GM21528 (cell line): ENCODE data around the gene ARHGAP10.
"Not testable (repeated sequence)": the region's sequence is repeated elsewhere in the genome, so short reads cannot be mapped to it uniquely, and the experiment has no call there.

Experiments
- ATAC-seq: cut with Tn5 transposase; IDR thresholded peaks from one replicate; pipeline ENCODE4 v1.9.1; 2021; ENCODE audit warnings: mild to moderate bottlenecking, moderate library complexity; ENCODE audit not compliant: unreplicated experiment, low FRiP score

The ARHGAP10 gene

DNA sequence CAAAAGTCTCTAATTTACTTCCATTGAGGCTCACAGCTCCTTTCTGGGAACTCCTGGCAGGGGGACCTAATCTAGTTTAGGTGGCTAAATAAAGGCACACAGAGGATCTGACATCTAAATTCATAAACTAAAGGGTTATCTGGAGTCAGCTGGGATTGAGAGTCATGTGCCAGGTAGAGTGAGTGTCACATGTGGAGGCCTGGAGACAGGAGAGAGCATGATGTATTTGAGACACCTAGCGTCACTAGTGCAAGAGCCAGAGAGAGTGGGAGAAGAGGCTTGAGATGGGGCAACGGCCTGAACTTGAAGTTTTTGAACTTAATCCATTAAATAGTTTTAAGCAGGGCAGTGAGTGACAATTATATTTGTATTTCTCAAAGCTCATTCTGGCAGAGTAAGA is 152.6 kb downstream of the ARHGAP10 start:
- ATAC-seq = no peak

DNA sequence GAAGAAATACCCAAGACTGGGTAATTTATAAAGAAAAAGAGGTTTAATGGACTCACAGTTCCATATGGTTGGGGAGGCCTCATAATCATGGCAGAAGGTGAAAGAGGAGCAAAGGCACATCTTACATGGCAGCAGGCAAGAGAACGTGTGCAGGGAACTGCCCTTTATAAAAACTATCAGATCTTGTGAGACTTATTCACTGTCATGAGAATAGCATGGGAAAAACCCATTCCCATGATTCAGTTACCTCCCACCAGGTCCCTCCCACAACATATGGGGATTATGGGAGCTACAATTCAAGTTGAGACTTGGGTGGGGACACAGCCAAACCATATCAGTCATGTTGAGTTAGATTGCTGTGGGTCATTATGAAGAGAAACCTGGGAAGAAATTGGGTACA is 153.3 kb downstream of the ARHGAP10 start:
- not testable (repeated sequence) for ATAC-seq

DNA sequence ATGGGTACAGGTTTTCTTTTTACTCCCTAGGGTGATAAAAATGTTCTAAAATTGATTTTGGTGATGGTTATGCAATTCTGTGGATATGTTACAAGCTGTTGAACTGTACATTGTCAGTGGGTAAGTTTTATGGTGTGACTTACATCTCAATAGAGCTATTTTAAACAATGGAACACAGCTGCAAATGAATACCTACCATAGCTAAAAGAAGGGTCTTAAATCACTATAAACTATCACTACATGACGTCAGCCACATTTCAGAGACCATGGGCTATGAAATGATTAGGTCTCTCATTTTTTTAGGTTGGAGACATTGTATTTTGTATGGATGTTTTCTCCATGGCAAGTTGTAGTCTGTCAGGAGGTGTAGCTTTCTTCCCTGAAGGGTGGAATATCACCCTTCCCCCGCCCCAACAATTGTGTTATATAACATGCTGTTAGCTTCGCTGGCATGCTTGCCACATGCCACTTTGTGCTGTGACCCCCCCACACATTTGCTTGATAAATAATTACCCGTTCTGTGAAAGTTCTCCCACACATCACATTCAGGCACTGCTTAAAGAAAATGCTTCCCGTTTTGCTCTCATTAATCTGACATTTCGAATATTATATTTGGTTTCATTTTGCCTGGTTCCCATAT is 159.7 kb downstream of the ARHGAP10 start:
- ATAC-seq = no peak

DNA sequence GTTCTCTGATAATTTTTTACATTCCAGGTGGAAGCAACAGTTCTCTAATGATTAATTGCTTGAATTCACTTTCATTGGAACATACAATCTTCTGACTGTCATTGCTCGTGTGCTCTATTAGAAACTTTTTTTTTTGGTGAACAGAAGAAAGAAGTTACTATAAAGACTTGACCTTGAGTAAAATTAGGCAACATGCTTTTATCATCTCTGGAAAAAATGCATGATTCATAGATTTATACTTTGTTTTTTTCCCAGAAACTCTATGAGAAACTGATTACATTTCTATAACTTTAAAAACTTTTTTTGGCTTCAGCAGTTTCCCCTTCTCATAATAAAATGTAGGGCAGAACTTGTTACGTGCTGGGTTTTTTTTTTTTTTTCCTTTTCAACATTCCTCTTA is 167.6 kb downstream of the ARHGAP10 start:
- ATAC-seq = no peak

DNA sequence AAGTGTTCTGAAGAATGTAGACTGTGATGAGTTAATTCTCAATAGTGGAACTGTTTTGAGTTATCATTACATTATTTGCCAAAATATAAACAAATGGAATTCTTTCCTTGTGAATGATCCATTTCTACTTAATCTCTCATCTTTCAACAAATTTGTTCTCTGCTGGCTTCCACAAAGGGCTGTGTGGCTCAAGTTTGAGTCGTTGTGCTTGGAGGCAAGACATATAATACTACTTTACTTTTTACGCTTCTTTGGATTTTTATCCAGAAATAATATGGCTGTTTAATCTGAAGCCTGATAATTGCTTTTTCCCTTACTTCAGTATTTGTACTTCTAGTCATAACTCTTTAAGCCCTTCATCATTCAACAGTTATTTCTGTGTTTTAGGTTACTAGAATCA is 169.5 kb downstream of the ARHGAP10 start:
- no peak for ATAC-seq

DNA sequence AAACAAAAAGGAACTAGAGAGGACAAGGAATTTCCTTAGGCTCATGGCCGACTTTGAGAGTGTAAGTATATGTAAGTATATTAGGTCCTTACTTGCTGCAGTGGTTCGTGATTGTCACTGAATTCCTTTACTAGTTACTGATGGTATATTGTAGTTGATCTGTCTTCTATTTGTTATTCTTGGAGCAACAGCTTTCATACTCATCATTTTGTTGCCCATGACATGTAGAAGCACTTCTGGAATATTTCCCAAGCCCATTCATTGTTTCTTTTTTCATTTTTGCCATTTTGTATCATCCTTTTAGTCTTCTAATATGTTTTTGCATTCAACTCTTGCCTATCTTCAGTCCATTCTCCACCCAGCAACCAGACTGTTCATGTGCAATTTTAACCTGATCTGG is 170.0 kb downstream of the ARHGAP10 start:
- no peak for ATAC-seq

DNA sequence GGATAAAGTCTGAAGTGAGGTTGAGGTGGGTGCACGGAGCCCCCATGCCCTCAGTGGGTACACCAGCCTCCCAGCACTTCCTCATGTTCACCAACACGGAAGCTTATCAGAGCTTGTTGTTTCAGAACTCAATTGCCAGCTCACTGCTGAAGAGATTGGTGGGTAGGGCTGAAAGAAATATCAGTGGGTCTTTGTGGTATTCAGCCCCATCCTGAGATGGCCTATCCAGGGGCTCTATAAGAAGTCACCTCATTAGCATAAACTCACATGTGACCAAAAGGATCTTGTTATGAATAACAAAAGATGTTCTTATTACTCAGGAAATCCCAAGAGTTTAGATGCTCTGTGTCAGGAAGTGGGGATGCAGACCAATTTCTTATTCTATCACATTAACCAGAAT is 177.3 kb downstream of the ARHGAP10 start:
- ATAC-seq = no peak

DNA sequence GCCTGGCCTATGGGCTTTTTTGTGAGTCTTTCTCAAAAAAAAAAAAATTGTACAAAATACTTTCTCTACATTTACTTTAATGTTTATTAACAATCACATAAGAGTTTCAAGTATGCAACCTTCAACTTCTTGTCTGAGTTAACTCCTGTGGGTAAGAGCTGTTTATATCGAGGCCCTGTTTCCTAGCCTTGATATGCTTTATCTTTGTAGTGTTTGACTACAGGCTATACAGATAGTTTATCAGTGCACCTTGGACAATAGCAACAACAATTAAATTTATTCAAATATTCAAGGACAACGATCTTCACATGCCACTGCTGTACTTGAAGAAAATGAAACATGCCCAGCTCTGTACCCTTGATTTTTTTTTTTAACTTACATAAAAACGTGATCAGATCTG is 178.4 kb downstream of the ARHGAP10 start:
- no peak for ATAC-seq

DNA sequence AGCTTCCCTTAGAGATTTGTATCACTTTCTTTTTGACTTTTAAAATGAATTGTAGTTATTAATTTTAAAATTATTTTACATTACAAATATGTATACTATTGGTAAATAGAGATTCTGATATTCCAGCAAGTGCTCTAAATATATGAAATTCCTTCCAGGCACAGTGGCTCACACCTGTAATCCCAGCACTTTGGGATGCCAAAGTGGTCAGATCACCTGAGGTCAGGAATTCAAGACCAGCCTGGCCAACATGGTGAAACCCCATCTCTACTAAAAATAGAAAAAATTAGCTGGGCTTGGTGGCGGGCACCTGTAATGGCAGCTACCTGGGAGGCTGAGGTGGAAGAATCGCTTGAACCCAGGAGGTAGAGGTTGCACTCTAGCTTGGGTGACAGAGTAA is 180.2 kb downstream of the ARHGAP10 start:
- ATAC-seq = not testable (repeated sequence)

DNA sequence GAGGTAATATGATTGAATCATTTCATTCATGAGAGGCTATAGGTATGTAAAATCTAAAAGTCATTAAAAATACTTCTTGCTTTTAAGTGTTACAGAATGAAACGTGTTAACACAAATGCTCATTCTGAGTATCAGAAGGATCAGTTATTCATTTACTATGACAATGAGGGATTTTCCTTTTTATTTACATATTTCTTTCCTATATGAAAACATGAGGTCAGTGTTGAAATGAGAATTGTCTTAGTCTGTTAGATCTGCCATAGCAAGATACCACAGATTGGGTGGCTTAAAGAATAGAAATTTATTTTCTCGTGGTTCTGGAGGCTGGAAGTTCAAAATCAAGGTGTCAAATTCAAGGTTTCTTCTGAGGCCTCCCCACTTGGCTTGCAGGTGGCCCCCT is 181.2 kb downstream of the ARHGAP10 start:
- no peak for ATAC-seq

DNA sequence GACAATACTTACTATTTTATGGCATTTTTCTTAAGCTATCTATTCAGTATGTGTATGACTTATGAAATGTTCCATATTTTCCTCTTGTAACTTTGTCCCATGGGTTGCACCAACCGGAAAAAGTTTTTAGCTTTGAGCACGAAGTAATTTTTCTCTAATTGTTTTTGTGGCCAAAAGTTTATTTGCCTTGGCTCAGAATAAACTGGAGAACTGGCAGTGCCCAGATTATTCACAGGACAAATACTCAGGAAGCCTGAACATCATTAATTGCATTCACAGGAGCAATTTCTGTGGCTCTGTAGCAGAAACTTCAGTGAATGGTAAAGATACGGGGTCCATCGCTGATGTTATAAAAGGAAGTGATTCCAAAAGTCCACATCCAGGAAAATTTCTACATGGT is 184.5 kb downstream of the ARHGAP10 start:
- no peak for ATAC-seq

DNA sequence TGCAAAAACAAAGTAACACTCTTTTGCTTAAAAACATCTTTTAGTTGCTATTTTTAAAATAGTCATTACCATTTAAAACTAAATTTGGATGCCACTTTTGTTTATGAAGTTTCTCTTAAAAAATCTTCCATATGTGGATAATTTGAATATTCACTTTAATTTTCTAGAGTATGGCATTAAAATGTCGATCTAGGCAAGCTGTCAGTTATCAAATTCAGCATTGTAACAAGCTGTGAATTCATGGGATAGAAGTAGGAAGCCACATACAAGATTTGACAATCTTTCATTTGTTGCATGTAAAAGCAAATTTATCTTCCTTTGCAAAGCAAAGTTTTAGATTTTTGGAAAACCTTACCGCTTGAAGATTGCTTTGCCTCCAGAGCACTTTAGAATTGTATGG is 191.5 kb downstream of the ARHGAP10 start:
- ATAC-seq = no peak

DNA sequence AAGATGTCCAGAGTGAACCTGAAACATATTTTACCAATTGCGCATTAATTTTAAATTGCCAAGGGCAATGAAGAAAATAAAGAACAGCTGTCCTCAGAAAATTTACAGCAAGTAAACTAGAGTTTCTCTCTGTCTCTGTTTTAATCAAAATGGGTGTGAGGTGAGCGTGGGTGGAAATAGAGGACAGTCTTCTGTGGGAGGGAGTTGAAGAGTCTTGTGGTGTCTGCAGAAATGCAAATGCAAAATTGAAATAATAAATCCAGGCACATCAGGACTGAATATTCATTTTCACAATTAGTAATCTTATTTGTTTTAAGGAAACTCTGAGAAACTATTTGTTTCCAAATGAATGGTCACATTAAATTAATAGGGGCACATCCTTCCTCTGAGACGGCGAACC is 192.0 kb downstream of the ARHGAP10 start:
- no peak for ATAC-seq

DNA sequence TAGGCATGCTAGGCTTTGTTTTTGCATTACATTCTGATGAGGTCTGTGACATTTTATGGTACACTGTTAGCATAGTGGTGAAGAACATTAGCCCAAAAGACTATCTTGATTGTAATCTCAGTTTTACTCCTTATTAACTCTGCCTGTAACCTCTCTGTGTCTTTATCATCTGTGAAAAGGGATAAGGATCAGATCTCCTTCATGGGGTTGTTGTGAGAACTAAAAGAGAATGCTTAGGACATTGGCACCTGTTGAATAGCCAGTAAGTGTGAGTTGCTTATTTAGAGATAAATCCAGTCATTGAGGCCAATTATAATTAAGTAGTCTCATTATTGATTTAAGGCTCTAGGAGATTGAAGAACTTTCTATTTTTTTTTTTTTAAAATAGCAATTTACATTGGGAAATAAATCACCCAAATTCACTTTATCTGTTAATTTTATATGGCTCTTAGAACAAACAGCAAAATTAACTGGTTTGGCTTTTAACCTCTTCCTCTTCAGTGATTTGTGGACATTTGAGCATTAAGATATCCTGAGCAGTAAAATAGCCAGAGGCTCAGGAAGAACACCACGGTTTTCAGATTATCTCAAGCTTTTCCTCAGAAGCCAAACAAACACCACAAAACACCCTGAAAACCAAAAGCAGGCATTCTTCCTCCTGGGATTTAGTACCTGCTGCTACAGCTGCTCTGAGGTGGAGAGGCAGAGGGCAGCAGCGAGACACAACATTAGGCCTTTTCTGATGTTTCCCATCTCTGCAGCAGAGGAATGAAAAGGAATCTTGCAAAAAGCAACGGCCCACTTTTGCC is 192.9 kb downstream of the ARHGAP10 start:
- ATAC-seq = no peak

DNA sequence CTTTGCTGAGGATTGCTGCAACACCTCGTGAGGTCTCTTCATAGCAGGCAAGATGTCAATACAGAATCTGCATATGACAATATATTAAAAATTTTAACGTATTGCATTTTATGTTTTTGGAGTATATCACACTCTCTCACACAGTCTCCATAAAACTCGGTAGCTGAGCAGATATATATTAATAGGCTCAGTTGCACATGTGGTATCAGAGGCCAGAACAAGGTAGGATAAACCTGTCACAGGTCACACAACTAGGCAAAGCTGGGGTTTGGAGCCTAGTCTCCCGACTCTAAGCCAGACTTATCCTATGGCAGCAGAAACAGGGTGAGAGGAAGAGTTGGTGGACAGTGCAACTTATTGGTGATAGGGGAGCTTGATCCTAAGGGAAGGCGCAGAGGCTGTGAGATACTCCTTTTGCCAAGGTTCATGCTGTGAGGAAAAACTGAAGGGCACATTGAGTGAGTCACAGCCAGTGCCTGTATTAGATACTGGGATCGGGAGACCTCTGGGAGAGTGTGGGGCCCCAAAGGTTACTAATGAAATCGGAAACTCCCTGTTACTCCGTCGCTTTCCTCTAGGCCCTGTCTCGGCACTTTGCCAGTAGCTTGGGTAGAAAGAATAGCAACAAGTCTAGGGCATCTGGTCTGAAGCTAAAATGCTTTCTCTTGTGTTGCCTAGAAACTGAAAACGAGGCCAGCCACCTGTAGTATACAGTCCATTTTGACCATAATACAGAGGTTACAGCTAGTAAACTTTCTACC is 195.7 kb downstream of the ARHGAP10 start:
- no peak for ATAC-seq

DNA sequence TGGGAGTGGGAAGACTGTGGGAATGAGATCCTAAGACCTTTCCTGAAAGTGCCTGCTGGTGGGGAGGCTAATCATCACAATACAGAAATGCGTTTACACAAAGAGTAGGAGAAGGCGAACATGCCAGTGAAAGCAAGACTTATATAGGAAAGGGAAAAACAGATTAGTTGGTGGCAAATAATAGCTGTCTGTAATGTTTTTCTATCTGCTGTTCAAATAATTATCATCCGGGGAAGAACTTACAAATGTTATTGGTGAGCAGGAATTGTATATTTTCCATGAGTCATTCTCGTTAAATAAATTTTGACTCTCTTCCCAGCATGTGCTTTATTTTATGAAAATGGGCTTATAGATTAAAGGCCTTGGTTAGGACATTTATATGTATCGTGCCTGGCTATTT is 196.5 kb downstream of the ARHGAP10 start:
- no peak for ATAC-seq

DNA sequence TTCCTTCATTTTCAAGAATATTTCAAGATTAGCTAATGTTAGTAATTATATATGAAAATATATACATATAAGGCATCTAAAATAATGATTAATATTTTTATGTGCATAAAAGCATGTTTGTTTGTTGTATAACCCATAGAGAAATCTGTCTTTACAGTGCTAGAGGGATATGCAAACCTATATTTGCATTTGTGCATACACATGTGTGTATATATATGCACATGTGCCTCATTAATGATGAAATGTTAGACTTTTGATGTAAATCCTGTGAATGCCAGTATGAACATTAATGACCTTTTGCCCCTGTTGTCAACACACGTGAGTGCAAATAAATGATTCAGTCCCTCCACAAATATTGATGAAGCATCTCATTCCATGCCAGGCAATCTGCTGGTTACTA is 197.9 kb downstream of the ARHGAP10 start:
- ATAC-seq = no peak

DNA sequence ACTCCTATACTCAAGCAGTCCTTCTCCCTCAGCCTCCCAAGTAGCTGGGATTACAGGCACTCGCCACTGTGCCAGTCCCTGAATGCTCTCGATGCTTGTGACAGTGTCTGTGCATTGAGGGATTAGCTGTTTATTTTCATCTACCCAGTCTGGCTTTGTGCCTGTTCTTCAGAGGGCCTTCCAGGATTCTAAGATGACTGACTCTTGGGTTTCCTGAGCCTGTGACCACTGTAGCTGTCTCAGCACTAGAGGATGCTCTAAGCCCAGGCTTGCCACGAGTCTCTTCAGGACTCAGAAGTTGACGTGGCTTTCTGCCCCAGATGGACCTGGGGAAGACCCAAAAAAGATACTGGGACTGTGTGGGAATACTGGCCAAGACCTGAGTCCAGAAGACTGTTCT is 201.4 kb downstream of the ARHGAP10 start:
- no peak for ATAC-seq

DNA sequence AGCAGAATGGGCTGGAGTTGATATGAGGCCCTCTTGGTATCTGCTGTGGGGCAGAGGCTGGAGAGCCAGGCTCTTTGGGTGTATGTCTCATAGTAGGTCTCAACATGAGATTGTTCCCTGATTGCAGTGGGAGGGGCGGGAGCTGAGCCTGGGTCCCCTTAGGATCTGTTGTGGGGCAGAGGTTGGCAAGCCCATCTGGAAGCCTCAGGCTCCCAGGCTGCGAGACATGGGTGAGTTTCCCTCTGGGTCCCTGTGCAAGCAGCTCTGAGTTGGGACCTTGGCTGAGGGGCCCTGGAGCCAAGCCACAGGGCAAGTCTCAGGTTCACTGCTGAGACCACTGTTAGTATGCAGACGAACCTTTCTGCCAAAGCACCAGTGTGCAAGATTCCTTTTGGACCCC is 201.9 kb downstream of the ARHGAP10 start:
- ATAC-seq = no peak

DNA sequence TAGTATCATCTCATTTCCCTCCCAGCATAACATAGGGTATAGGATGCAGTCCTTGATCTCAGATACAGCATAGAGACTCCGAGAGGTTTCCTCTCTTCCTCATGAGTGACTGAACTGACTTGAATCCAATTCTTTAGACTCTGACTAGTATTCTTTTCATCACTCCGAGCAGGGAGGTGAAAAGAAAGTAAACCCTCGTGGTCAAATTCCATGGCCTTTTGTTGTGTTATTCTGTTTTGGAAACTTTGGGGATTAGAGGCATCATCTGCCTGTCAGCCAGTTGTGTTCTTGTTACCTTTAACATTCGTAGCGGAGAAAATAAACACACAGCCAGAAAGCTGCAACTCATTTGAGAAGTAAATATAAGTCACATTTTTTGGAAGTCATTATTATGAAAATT is 206.6 kb downstream of the ARHGAP10 start:
- ATAC-seq = no peak

DNA sequence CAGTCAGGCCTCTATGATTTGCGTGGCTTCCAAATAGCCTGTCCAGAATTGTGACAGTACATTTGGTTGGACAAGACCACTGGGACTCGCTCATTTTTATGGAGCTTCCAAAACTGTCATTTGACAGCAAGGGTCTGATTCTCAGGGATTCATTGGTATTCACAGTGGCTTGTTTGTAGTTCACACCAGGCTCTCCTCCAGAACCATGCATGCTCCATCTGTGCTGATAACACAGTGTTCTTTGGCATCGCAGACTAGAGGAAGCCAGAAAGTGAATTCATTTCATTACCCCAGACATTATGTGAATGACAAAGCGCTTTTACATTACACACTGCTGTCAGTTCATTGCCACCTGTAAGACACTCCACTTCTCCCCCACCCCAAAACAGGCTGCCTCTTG is 208.3 kb downstream of the ARHGAP10 start:
- ATAC-seq = no peak

DNA sequence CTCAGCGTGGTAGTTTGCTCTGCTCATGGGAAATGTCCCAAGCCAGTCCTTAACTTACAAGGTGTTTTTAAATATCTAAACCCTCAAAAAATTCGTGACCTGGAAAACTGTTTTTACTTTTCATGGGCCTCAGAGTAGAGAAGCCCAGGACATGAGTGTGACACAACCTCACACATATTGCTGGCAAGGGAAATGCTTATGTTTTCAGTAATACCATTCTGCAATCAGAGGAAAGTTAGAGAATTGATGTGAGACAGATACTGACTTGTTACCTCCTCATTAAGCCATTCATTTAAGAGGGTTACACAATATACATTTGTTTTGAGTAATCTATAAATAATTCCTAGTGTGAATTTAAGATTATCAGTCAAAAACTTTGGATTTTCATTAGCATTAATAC is 209.5 kb downstream of the ARHGAP10 start:
- no peak for ATAC-seq
